GM21717 (cell line): ENCODE results near the gene OPA1.
A peak's percentile ranks its signal among the peaks of the same experiment; 100 is the strongest.

ENCODE experiments used
- ATAC-seq: cut with Tn5 transposase; IDR thresholded peaks from one replicate; pipeline ENCODE4 v1.9.1; 2021; ENCODE audit warnings: mild to moderate bottlenecking, moderate library complexity; ENCODE audit not compliant: unreplicated experiment

OPA1 gene

GRCh38 chr3:193648542-193649076, 55.6 kb downstream of the OPA1 start:
- no peak for ATAC-seq

GRCh38 chr3:193650585-193650984, 57.6 kb downstream of the OPA1 start:
- ATAC-seq = no peak

- no peak for ATAC-seq
These were observed 62.9 kb downstream of the OPA1 start for GRCh38 chr3:193655831-193656433.

- ATAC-seq = no peak
These were observed 63.4 kb downstream of the OPA1 start for GRCh38 chr3:193656445-193656844.

- ATAC-seq = no peak
These were observed 63.9 kb downstream of the OPA1 start for GRCh38 chr3:193656878-193657282.

- ATAC-seq = no peak
These were observed 67.2 kb downstream of the OPA1 start for GRCh38 chr3:193660171-193660570.

GRCh38 chr3:193660698-193661411, 67.8 kb downstream of the OPA1 start:
- no peak for ATAC-seq

- no peak for ATAC-seq
These were observed 69.8 kb downstream of the OPA1 start for GRCh38 chr3:193662757-193663322.

- no peak for ATAC-seq
These were observed 72.5 kb downstream of the OPA1 start for GRCh38 chr3:193665370-193665989.

GRCh38 chr3:193673845-193674244, 80.8 kb downstream of the OPA1 start:
- no peak for ATAC-seq

- no peak for ATAC-seq
These were observed 81.7 kb downstream of the OPA1 start for GRCh38 chr3:193674714-193675113.

- ATAC-seq = no peak
These were observed 84.7 kb downstream of the OPA1 start for GRCh38 chr3:193677734-193678133.

- ATAC-seq = no peak
These were observed 87.2 kb downstream of the OPA1 start for GRCh38 chr3:193680220-193680619.

GRCh38 chr3:193681631-193682030, 88.6 kb downstream of the OPA1 start:
- ATAC-seq = no peak

- ATAC-seq = no peak
These were observed 93.9 kb downstream of the OPA1 start for GRCh38 chr3:193686665-193687483.

GRCh38 chr3:193688834-193689714, 96.1 kb downstream of the OPA1 start:
- no peak for ATAC-seq

GRCh38 chr3:193693774-193694173, 100.8 kb downstream of the OPA1 start:
- ATAC-seq = peak; percentile 58

- ATAC-seq = peak; percentile 77
These were observed 109.1 kb downstream of the OPA1 start for GRCh38 chr3:193701953-193702635.

- no peak for ATAC-seq
These were observed 110.0 kb downstream of the OPA1 start for GRCh38 chr3:193702967-193703366.
